DMS79 (cell line): ENCODE results near the gene SLC26A1.

ENCODE experiments used
- DNase-seq: peaks from one replicate; lab custom pipeline; 2025; lab: John Stamatoyannopoulos, UW

Gene SLC26A1

GRCh38 chr4:993111-994029 lies at the start of gene SLC26A1:
Gene SLC26A1, minus strand, starts transcription at chr4:993404. Its CDS starts 1,701 bp downstream, at chr4:991703.
- no peak for DNase-seq

GRCh38 chr4:1042352-1043055 lies 49.3 kb upstream of the SLC26A1 start:
- DNase-seq: no peak

GRCh38 chr4:1041936-1042330 lies 48.7 kb upstream of the SLC26A1 start:
- DNase-seq: no peak

- no peak for DNase-seq
Observed at GRCh38 chr4:1041147-1041935, 48.1 kb upstream of the SLC26A1 start.

- no peak for DNase-seq
Observed at GRCh38 chr4:1040344-1041146, 47.3 kb upstream of the SLC26A1 start.

GRCh38 chr4:1039493-1040343 lies 46.5 kb upstream of the SLC26A1 start:
- no peak for DNase-seq

GRCh38 chr4:1038948-1039492 lies 45.8 kb upstream of the SLC26A1 start:
- DNase-seq: no peak

GRCh38 chr4:1036976-1037810 lies 44.0 kb upstream of the SLC26A1 start:
- no peak for DNase-seq

- no peak for DNase-seq
Observed at GRCh38 chr4:1036095-1036494, 42.9 kb upstream of the SLC26A1 start.

- no peak for DNase-seq
Observed at GRCh38 chr4:1035510-1035909, 42.3 kb upstream of the SLC26A1 start.

GRCh38 chr4:1033840-1034551 lies 40.8 kb upstream of the SLC26A1 start:
- no peak for DNase-seq

GRCh38 chr4:1032861-1033260 lies 39.7 kb upstream of the SLC26A1 start:
- DNase-seq: no peak

- no peak for DNase-seq
Observed at GRCh38 chr4:1031956-1032795, 39.0 kb upstream of the SLC26A1 start.

- DNase-seq: no peak
Observed at GRCh38 chr4:1031346-1031745, 38.1 kb upstream of the SLC26A1 start.

GRCh38 chr4:1030559-1030958 lies 37.4 kb upstream of the SLC26A1 start:
- no peak for DNase-seq

GRCh38 chr4:1030031-1030430 lies 36.8 kb upstream of the SLC26A1 start:
- DNase-seq: no peak

GRCh38 chr4:1029529-1029928 lies 36.3 kb upstream of the SLC26A1 start:
- no peak for DNase-seq
